SU-DHL-6 (cell line): ENCODE data around the gene FPR2.

Experiments used
- CTCF ChIP-seq: fragments of 200-600 bp; sonication (generic); IDR thresholded peaks from one replicate; pipeline ENCODE4 v1.5.1; 2017; ENCODE audit warnings: antibody characterized with exemption, mild to moderate bottlenecking, low read length, moderate library complexity; ENCODE audit not compliant: insufficient read depth, poor library complexity, severe bottlenecking
- EZH2phosphoT487 ChIP-seq: fragments of 200-600 bp; sonication (generic), shearing (Covaris generic); conservative IDR thresholded peaks from 2 replicates; pipeline ENCODE4 v1.6.1; 2018; ENCODE audit warnings: mild to moderate bottlenecking, antibody characterized with exemption, low read length, moderate library complexity, mixed read lengths

DNA sequence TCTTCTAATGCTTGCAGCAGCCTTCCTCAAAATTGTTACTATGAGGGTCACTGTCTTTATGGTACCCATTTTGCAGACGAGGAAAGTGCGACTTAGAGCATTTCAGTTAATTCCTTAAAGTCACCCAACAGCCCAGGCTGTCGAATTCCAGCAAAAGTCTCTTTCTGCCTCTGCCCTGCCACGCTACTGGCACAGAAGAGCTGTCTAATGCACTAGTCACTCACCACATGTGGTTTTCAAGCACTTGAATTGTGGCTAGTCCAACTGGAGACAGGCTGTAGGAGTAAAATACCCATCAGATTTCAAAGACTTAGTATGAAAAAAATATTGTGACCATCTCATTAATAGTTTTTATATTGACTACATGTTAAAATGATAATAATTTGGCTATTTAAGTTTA, 11.0 kb upstream of the FPR2 start:
- TF ChIP-seq CTCF (no peak), EZH2phosphoT487 (no peak)
